Fibroblast of lung (primary cell): ENCODE results near the gene TAP2. TPM values are rescaled to one million over a fixed set of nuclear protein-coding genes. Genes with fewer than 3 reads are reported as not detected.

Source experiments
- DNase-seq, 2 donors: peaks; one replicate each; pipeline versions ENCODE4 v3.0.0 to v3.0.0-alpha.2; 2010; ENCODE audit warnings: low read depth in 2 of 2
- H2AFZ ChIP-seq: 2 replicates; pipeline ENCODE4 v1.5.1; 2012; ENCODE audit warnings: low read length, control low read depth, inconsistent platforms
- H3K27ac ChIP-seq: 2 replicates; pipeline ENCODE4 v1.5.1; 2011; ENCODE audit warnings: low read length, control low read depth; ENCODE audit not compliant: insufficient read depth
- H3K27me3 ChIP-seq: 2 replicates; pipeline ENCODE4 v1.5.1; 2011; ENCODE audit warnings: mild to moderate bottlenecking, low read length; ENCODE audit not compliant: control insufficient read depth, insufficient read depth
- H3K36me3 ChIP-seq: 2 replicates; pipeline ENCODE4 v1.5.1; 2011; ENCODE audit warnings: low read length; ENCODE audit not compliant: control insufficient read depth, insufficient read depth
- H3K4me1 ChIP-seq: 2 replicates; pipeline ENCODE4 v1.5.1; 2011; ENCODE audit warnings: low read length; ENCODE audit not compliant: control insufficient read depth, insufficient read depth; ENCODE audit errors: extremely low read depth
- H3K4me2 ChIP-seq: 2 replicates; pipeline ENCODE4 v1.5.1; 2011; ENCODE audit warnings: low read length, control low read depth; ENCODE audit not compliant: insufficient read depth; ENCODE audit errors: extremely low read depth
- H3K4me3 ChIP-seq, 4 experiments: fragments of 200-600 bp in 1 of 4; sonication (generic) in 1 of 4; replicated peaks in 1 of 4; 2 replicates each; pipeline ENCODE4 v1.5.1; 2011 to 2016; ENCODE audit warnings: low read length in 4 of 4, low read depth in 3 of 4, mild to moderate bottlenecking in 3 of 4, control low read depth in 2 of 4, inconsistent platforms in 1 of 4, mixed read lengths in 1 of 4; ENCODE audit not compliant: insufficient read depth in 1 of 4; ENCODE audit errors: control extremely low read depth in 1 of 4
- H3K79me2 ChIP-seq: 2 replicates; pipeline ENCODE4 v1.5.1; 2012; ENCODE audit warnings: mild to moderate bottlenecking, low read length, inconsistent platforms; ENCODE audit not compliant: control insufficient read depth, insufficient read depth
- H3K9ac ChIP-seq: 2 replicates; pipeline ENCODE4 v1.5.1; 2011; ENCODE audit warnings: mild to moderate bottlenecking, low read length, control low read depth; ENCODE audit not compliant: insufficient read depth
- H3K9me3 ChIP-seq: 2 replicates; pipeline ENCODE4 v1.5.1; 2012; ENCODE audit warnings: low read depth, low read length; ENCODE audit not compliant: control insufficient read depth, insufficient read depth
- H4K20me1 ChIP-seq: 2 replicates; pipeline ENCODE4 v1.5.1; 2011; ENCODE audit warnings: low read length; ENCODE audit not compliant: control insufficient read depth, insufficient read depth; ENCODE audit errors: extremely low read depth
- CTCF ChIP-seq, 2 donors: IDR thresholded peaks in 1 of 2; conservative IDR thresholded peaks in 1 of 2; 1 replicate in 1 of 2; 2 replicates in 1 of 2; pipeline ENCODE4 v1.5.1; 2011 to 2012; ENCODE audit warnings: low read length in 2 of 2, control low read depth in 1 of 2, inconsistent platforms in 1 of 2, low read depth in 1 of 2, mild to moderate bottlenecking in 1 of 2
- EZH2 ChIP-seq: IDR thresholded peaks from 2 replicates; pipeline ENCODE4 v1.5.1; 2012; ENCODE audit warnings: low read length, control low read depth, mild to moderate bottlenecking; ENCODE audit errors: missing control alignments
- polyA plus RNA-seq, 2 donors: library from polyadenylated mRNA; depleted of rRNA in 1 of 2; stranded (reverse) in 1 of 2; unstranded in 1 of 2; fragments of >200 nt; gene quantifications; 2 replicates each; pipeline ENCODE4 v1.2.1, GENCODE V29; 2011 to 2012; ENCODE audit warnings: missing spikeins in 1 of 2
- total RNA-seq: library from RNA; depleted of rRNA; stranded (reverse); fragments of >200 nt; gene quantifications from 2 replicates; pipeline ENCODE4 v1.2.1, GENCODE V29; 2014

TAP2 gene
- total and polyA plus RNA-seq, 2 donors (not counting 1 experiment from before 2014, with no cell fraction given): 20.7 to 27.7 TPM

- Histone ChIP-seq H3K79me2 (peaks cover 3% of the 10 kb centered on the region), H3K9ac (peak overlapping the region; percentile 51), H3K4me3 (peak overlapping the region; percentile 78 to 88 (median 78)), H3K27ac (peak overlapping the region; percentile 90), H2AFZ (peak overlapping the region; percentile 88), H3K36me3 (peaks cover 10% of the 10 kb centered on the region), H3K27me3 (no peaks in the 10 kb centered on the region), H3K4me1 (no peaks in the 10 kb centered on the region), H3K4me2 (peak overlapping the region; percentile 98), H4K20me1 (no peaks in the 10 kb centered on the region), H3K9me3 (no peaks in the 10 kb centered on the region)
- DNase-seq: peak in 1 of 2 donors; percentile 42
- no peak for TF ChIP-seq CTCF (conservative IDR thresholded peaks at IDR 0.05 in 1 of 2, IDR thresholded peaks at IDR 0.05 in 1 of 2; ENCODE audit: low read depth in 1 of 2, low read length in 2 of 2)
- no peak for TF ChIP-seq EZH2
These were observed 857 bp downstream of the TAP2 start for GRCh38 chr6:32837651-32838113.

- no peak overlapping the region for H2AFZ ChIP-seq
- peaks cover 3% of the 10 kb centered on the region for H3K79me2 ChIP-seq
- no peak overlapping the region for H3K9ac ChIP-seq
- no peaks in the 10 kb centered on the region for H3K27me3 ChIP-seq
- TF ChIP-seq CTCF (conservative IDR thresholded peaks at IDR 0.05 in 1 of 2, IDR thresholded peaks at IDR 0.05 in 1 of 2; ENCODE audit: low read depth in 1 of 2, low read length in 2 of 2) (no peak), EZH2 (no peak)
- no peak overlapping the region for H3K4me2 ChIP-seq
- H3K4me3 ChIP-seq: peak overlapping the region in 1 of 4 experiments; percentile 6
- H3K9me3 ChIP-seq: no peaks in the 10 kb centered on the region
- H3K4me1 ChIP-seq: no peaks in the 10 kb centered on the region
- no peaks in the 10 kb centered on the region for H4K20me1 ChIP-seq
- no peak for DNase-seq
- peaks cover 10% of the 10 kb centered on the region for H3K36me3 ChIP-seq
- H3K27ac ChIP-seq: no peak overlapping the region
These were observed 1.7 kb downstream of the TAP2 start for GRCh38 chr6:32836873-32837272.

- H3K4me3 ChIP-seq: no peak overlapping the region
- no peaks in the 10 kb centered on the region for H3K4me1 ChIP-seq
- TF ChIP-seq CTCF (conservative IDR thresholded peaks at IDR 0.05 in 1 of 2, IDR thresholded peaks at IDR 0.05 in 1 of 2; ENCODE audit: low read depth in 1 of 2, low read length in 2 of 2): no peak
- peaks cover 9% of the 10 kb centered on the region for H3K36me3 ChIP-seq
- H4K20me1 ChIP-seq: no peaks in the 10 kb centered on the region
- H3K9ac ChIP-seq: no peak overlapping the region
- H2AFZ ChIP-seq: no peak overlapping the region
- H3K79me2 ChIP-seq: peaks cover 3% of the 10 kb centered on the region
- no peaks in the 10 kb centered on the region for H3K27me3 ChIP-seq
- H3K9me3 ChIP-seq: no peaks in the 10 kb centered on the region
- H3K27ac ChIP-seq: no peak overlapping the region
- DNase-seq: no peak
- H3K4me2 ChIP-seq: no peak overlapping the region
These were observed 3.2 kb downstream of the TAP2 start for GRCh38 chr6:32835167-32835893.
